Liver (tissue), 9 donors: ENCODE measurements around the gene ADH1A. TPM values are rescaled to one million over a fixed set of nuclear protein-coding genes. Genes with fewer than 3 reads are reported as not detected.

Experiments used
- DNase-seq: peaks from one replicate; pipeline ENCODE4 v3.0.0-alpha.2; 2017; ENCODE audit warnings: low spot score
- H3K27ac ChIP-seq, 2 donors: one replicate each; pipeline ENCODE4 v1.7.0; 2013; ENCODE audit warnings: inconsistent platforms in 2 of 2, low read length in 2 of 2, control low read depth in 1 of 2, low read depth in 1 of 2, mild to moderate bottlenecking in 1 of 2
- H3K27me3 ChIP-seq, 4 donors: one replicate each; pipeline versions ENCODE4 v1.6.1 to v1.7.0; 2013; ENCODE audit warnings: low read length in 3 of 4, inconsistent platforms in 1 of 4, mild to moderate bottlenecking in 1 of 4, moderate library complexity in 1 of 4; ENCODE audit not compliant: control insufficient read depth in 4 of 4, insufficient read depth in 4 of 4
- H3K36me3 ChIP-seq, 4 donors: one replicate each; pipeline versions ENCODE4 v1.6.1 to v1.7.0; 2013; ENCODE audit warnings: low read length in 3 of 4, mild to moderate bottlenecking in 3 of 4, low read depth in 1 of 4, moderate library complexity in 1 of 4; ENCODE audit not compliant: control insufficient read depth in 4 of 4, insufficient read depth in 3 of 4
- H3K4me1 ChIP-seq, 4 donors: one replicate each; pipeline versions ENCODE4 v1.6.1 to v1.7.0; 2013; ENCODE audit warnings: low read length in 3 of 4, mild to moderate bottlenecking in 3 of 4, moderate library complexity in 1 of 4; ENCODE audit not compliant: control insufficient read depth in 4 of 4, insufficient read depth in 4 of 4
- H3K4me3 ChIP-seq, 3 donors: one replicate each; pipeline versions ENCODE4 v1.6.1 to v1.7.0; 2013; ENCODE audit warnings: low read length in 3 of 3, control low read depth in 1 of 3, low read depth in 1 of 3, mild to moderate bottlenecking in 1 of 3
- H3K9ac ChIP-seq, 2 donors: one replicate each; pipeline ENCODE4 v1.7.0; 2013; ENCODE audit warnings: low read length in 2 of 2, mild to moderate bottlenecking in 2 of 2, moderate library complexity in 2 of 2, control low read depth in 1 of 2, low read depth in 1 of 2
- H3K9me3 ChIP-seq, 4 donors: one replicate each; pipeline versions ENCODE4 v1.6.1 to v1.7.0; 2013; ENCODE audit warnings: low read length in 3 of 4; ENCODE audit not compliant: control insufficient read depth in 4 of 4
- ATF3 ChIP-seq: IDR thresholded peaks from 2 replicates; pipeline ENCODE4 v1.6.1; 2016; ENCODE audit warnings: antibody characterized with exemption
- CTCF ChIP-seq: fragments of 150-350 bp; IDR thresholded peaks from 2 replicates; pipeline ENCODE4 v1.5.1; 2017; ENCODE audit warnings: improper control_type of control experiment, low read depth, low read length; ENCODE audit not compliant: missing input control
- EGR1 ChIP-seq, 2 donors: IDR thresholded peaks; 2 replicates each; pipeline ENCODE4 v1.6.1; 2016 to 2018; ENCODE audit warnings: antibody characterized with exemption in 2 of 2, low read depth in 2 of 2
- FOXA1 ChIP-seq: IDR thresholded peaks from 2 replicates; pipeline ENCODE4 v1.6.1; 2016; ENCODE audit warnings: antibody characterized with exemption
- FOXA2 ChIP-seq: IDR thresholded peaks from 2 replicates; pipeline ENCODE4 v1.6.1; 2016; ENCODE audit warnings: antibody characterized with exemption
- GABPA ChIP-seq, 2 donors: IDR thresholded peaks in 1 of 2; conservative IDR thresholded peaks in 1 of 2; 2 replicates each; pipeline ENCODE4 v1.6.1; 2016; ENCODE audit warnings: antibody characterized with exemption in 2 of 2, mild to moderate bottlenecking in 1 of 2, moderate library complexity in 1 of 2
- HNF4A ChIP-seq, 2 donors: conservative IDR thresholded peaks; 2 replicates each; pipeline ENCODE4 v1.6.1; 2016; ENCODE audit warnings: antibody characterized with exemption in 2 of 2, mild to moderate bottlenecking in 2 of 2
- HNF4G ChIP-seq: IDR thresholded peaks from 2 replicates; pipeline ENCODE4 v1.6.1; 2016; ENCODE audit warnings: antibody characterized with exemption
- JUND ChIP-seq, 2 donors: IDR thresholded peaks; 2 replicates each; pipeline ENCODE4 v1.6.1; 2016; ENCODE audit warnings: antibody characterized with exemption in 2 of 2
- MAX ChIP-seq: IDR thresholded peaks from 2 replicates; pipeline ENCODE4 v1.6.1; 2016; ENCODE audit warnings: antibody characterized with exemption
- NR2F2 ChIP-seq: IDR thresholded peaks from 2 replicates; pipeline ENCODE4 v1.6.1; 2016; ENCODE audit warnings: antibody characterized with exemption
- RAD21 ChIP-seq, 2 donors: IDR thresholded peaks; 2 replicates each; pipeline ENCODE4 v1.6.1; 2016; ENCODE audit warnings: antibody characterized with exemption in 2 of 2, mild to moderate bottlenecking in 2 of 2
- RXRA ChIP-seq, 2 donors: IDR thresholded peaks; 2 replicates each; pipeline ENCODE4 v1.6.1; 2017 to 2018; ENCODE audit warnings: antibody characterized with exemption in 2 of 2, mild to moderate bottlenecking in 1 of 2
- SP1 ChIP-seq: IDR thresholded peaks from 2 replicates; pipeline ENCODE4 v1.6.1; 2018; ENCODE audit warnings: antibody characterized with exemption, mild to moderate bottlenecking
- TAF1 ChIP-seq: conservative IDR thresholded peaks from 2 replicates; pipeline ENCODE4 v1.6.1; 2016; ENCODE audit warnings: antibody characterized with exemption, mild to moderate bottlenecking
- YY1 ChIP-seq: IDR thresholded peaks from 2 replicates; pipeline ENCODE4 v1.6.1; 2016; ENCODE audit warnings: antibody characterized with exemption, mild to moderate bottlenecking
- WGBS: extraction: QIAGEN DNeasy Blood & Tissue Kit; methylation state at CpG from one replicate; pipeline ENCODE4 v1.1.7; 2013; 5-methylcytosine and 5-hydroxymethylcytosine counted together
- polyA plus RNA-seq, 2 donors: library from polyadenylated mRNA; stranded (reverse) in 1 of 2; unstranded in 1 of 2; fragments of 200-250 nt in 1 of 2; fragments of >200 nt in 1 of 2; fragmentation: Nextera tagmentation in 1 of 2; extraction: Ambion mirVana in 1 of 2; gene quantifications; one replicate each; pipeline versions ENCODE4 v1.2.1 to v1.2.3, GENCODE V29; 2013 to 2015
- total RNA-seq, 2 donors: library from RNA; depleted of rRNA; stranded (reverse); fragments of >200 nt; gene quantifications; one replicate each; pipeline ENCODE4 v1.2.3, GENCODE V29; 2014
- TF ChIP-seq, protein P1 (sequence below): IDR thresholded peaks from 2 replicates; pipeline ENCODE4 v1.6.1; 2016; ENCODE audit warnings: antibody characterized with exemption, mild to moderate bottlenecking
- TF ChIP-seq, protein P2 (sequence below): IDR thresholded peaks from 2 replicates; pipeline ENCODE4 v1.6.1; 2016; ENCODE audit warnings: antibody characterized with exemption
- donor health status: healthy.
- donor health status: healthy.
- donor health status: healthy.
- donor health status: healthy.
- donor health status: healthy.

Gene ADH1A
- total and polyA plus RNA-seq, 4 donors: 123 to 554 (median 347) TPM

GRCh38 chr4:99339172-99339571, 48.4 kb upstream of the ADH1A start:
- Histone ChIP-seq H3K4me3 (no peak overlapping the region), H3K36me3 (peaks cover 0 to 61% (median 36%) of the 10 kb centered on the region in 4 donors), H3K9ac (no peak overlapping the region), H3K27ac (no peak overlapping the region), H3K9me3 (no peaks in the 10 kb centered on the region), H3K4me1 (peaks cover 0 to 18% (median 0%) of the 10 kb centered on the region in 4 donors), H3K27me3 (no peaks in the 10 kb centered on the region)
- WGBS: 87% methylated on average over 3 of the region's 3 CpGs
- DNase-seq: no peak
- TF ChIP-seq FOXA1 (no peak), NR2F2 (no peak), MAX (no peak), GABPA (IDR thresholded peaks at IDR 0.05 in 1 of 2, conservative IDR thresholded peaks at IDR 0.05 in 1 of 2) (no peak), SP1 (no peak), EGR1 (IDR thresholded peaks at IDR 0.05; ENCODE audit: low read depth in 2 of 2) (no peak), FOXA2 (no peak), RXRA (IDR thresholded peaks at IDR 0.05) (no peak), JUND (IDR thresholded peaks at IDR 0.05) (no peak), RAD21 (IDR thresholded peaks at IDR 0.05) (no peak), CTCF (no peak), ATF3 (no peak), HNF4A (conservative IDR thresholded peaks at IDR 0.05) (no peak), HNF4G (no peak), YY1 (no peak), TAF1 (no peak)
- TF ChIP-seq, protein P1, sequence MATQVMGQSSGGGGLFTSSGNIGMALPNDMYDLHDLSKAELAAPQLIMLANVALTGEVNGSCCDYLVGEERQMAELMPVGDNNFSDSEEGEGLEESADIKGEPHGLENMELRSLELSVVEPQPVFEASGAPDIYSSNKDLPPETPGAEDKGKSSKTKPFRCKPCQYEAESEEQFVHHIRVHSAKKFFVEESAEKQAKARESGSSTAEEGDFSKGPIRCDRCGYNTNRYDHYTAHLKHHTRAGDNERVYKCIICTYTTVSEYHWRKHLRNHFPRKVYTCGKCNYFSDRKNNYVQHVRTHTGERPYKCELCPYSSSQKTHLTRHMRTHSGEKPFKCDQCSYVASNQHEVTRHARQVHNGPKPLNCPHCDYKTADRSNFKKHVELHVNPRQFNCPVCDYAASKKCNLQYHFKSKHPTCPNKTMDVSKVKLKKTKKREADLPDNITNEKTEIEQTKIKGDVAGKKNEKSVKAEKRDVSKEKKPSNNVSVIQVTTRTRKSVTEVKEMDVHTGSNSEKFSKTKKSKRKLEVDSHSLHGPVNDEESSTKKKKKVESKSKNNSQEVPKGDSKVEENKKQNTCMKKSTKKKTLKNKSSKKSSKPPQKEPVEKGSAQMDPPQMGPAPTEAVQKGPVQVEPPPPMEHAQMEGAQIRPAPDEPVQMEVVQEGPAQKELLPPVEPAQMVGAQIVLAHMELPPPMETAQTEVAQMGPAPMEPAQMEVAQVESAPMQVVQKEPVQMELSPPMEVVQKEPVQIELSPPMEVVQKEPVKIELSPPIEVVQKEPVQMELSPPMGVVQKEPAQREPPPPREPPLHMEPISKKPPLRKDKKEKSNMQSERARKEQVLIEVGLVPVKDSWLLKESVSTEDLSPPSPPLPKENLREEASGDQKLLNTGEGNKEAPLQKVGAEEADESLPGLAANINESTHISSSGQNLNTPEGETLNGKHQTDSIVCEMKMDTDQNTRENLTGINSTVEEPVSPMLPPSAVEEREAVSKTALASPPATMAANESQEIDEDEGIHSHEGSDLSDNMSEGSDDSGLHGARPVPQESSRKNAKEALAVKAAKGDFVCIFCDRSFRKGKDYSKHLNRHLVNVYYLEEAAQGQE: no peak
- TF ChIP-seq, protein P2, sequence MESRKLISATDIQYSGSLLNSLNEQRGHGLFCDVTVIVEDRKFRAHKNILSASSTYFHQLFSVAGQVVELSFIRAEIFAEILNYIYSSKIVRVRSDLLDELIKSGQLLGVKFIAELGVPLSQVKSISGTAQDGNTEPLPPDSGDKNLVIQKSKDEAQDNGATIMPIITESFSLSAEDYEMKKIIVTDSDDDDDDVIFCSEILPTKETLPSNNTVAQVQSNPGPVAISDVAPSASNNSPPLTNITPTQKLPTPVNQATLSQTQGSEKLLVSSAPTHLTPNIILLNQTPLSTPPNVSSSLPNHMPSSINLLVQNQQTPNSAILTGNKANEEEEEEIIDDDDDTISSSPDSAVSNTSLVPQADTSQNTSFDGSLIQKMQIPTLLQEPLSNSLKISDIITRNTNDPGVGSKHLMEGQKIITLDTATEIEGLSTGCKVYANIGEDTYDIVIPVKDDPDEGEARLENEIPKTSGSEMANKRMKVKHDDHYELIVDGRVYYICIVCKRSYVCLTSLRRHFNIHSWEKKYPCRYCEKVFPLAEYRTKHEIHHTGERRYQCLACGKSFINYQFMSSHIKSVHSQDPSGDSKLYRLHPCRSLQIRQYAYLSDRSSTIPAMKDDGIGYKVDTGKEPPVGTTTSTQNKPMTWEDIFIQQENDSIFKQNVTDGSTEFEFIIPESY: no peak
